ENCODE measurements around the gene PGM2.
"Not testable (repeated sequence)": the region's sequence is repeated elsewhere in the genome, so short reads cannot be mapped to it uniquely, and the experiment has no call there.

PGM2 gene

DNA sequence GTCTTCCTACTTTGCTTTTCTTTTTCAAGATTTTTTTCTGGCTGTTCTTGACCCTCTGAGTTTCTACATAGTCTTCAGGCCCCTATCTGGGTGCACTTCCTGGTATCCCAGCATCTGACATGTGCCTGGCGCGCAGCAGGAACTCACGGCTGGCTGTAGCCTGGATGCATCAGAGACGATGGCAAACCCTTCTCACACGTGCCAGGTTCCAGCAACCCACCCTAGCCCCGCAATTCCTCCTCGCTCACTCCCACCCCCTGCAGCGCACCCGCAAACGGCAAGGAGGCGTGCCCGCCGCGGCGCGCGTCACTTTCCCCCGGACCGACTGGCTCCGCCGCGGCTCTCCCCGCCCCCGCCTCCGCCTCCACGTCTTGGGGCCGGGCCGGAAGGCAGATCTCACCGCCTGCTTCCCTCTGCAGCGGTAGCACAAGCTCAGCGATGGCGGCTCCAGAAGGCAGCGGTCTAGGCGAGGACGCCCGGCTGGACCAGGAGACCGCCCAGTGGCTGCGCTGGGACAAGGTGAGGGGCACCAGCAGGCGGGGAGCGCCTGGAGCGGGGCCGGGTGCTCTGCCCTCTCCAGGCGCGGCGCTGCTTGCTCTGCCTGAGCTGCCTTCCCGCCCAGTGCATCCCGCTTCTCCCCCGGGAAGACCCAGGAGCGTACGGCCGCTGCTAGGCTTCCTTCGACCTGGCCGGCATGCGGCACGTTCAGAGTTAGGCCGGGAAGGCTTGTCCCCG, at the start of gene PGM2:
Gene PGM2, plus strand, starts transcription at position 392 of the 735 bp plus-strand sequence. Its CDS starts 47 bp downstream, at position 439.
- peak; percentile 80 to 84 for DNase-seq (ENCODE audit: low read depth in 1 of 2, low spot score in 1 of 2)

DNA sequence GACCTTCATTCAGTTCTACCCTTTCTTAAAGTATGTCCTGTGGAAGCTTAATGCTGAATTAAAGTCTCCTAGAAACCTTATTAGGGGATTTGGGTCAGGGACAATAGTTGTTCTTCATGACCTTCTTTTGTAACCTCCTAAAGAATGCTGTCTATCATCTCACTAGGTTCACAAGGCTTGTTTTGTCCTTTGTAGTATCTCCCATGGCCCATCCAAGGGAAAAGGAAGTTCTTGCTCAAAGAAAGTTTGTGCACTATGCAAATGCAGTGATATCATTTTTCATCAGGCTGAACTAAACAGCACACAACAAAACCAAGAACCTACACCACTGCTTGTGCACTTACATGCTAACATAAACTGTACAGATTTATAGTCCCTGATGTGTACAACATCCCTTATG, 46.6 kb upstream of the PGM2 start:
- no peak for DNase-seq (ENCODE audit: low read depth in 1 of 2, low spot score in 1 of 2)

DNA sequence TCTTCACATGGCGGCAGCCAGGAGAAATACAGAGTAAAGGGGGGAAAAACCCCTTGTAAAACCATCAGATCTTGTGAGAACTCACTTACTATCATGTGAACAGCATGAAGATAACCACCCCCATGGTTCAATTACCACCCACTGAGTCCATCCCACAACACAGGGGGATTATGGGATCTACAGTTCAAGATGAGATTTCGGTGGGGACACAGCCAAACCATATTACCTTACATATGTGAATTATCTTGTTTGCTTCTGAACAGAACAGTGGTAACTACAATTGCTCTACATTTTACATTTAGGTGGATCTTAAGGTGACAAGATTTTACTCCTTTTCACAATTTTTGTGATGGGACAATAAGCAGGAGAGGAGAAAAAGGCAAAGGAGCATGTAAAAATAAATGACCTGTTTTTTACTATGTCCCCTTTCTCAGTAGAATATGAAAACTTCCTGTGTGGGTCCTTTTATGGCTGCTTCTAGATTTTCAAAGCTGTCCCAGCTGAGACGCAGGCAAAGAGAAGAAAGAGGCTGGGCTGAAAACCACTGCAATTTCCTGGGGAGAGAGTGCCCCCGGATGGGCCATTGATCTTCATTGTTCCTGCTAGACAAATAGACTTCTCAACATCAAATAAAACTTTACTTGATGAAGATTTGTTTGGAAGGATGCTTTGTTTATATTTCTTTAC, 45.9 kb upstream of the PGM2 start:
- DNase-seq (ENCODE audit: low read depth in 1 of 2, low spot score in 1 of 2), result no peak

DNA sequence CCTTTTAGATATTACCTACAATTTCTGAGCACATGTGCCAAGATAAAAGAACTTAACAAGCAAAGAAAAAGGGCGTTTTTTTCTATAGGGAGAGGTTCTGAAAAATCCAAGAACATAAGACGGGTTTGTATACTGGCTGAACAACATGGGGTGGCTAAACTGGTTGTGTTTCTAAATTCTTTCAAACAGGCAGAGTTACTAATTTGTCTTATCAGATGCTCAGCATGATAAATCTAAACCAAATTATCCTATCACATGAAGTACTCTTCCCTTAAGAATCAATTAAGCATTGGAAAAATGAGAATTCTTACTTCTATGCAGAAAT, 45.4 kb upstream of the PGM2 start:
- DNase-seq (ENCODE audit: low read depth in 1 of 2, low spot score in 1 of 2), result no peak

DNA sequence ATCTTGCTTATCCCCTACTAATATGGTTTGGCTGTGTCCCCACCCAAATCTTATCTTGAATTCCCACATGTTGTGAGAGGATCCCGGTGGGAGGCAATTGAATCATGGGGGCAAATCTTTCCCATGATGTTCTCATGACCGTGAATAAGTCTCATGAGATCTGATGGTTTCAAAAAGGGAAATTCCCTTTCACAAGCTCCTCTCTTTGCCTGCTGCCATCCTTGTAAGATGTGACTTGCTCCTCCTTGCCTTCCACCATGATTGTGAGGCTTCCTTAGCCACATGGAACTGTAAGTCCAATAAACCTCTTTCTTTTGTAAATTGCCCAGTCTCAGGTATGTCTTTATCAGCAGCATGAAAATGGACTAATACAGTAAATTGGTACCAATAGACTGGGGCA, 40.2 kb upstream of the PGM2 start:
- not testable (repeated sequence) for DNase-seq (ENCODE audit: low read depth in 1 of 2, low spot score in 1 of 2)

DNA sequence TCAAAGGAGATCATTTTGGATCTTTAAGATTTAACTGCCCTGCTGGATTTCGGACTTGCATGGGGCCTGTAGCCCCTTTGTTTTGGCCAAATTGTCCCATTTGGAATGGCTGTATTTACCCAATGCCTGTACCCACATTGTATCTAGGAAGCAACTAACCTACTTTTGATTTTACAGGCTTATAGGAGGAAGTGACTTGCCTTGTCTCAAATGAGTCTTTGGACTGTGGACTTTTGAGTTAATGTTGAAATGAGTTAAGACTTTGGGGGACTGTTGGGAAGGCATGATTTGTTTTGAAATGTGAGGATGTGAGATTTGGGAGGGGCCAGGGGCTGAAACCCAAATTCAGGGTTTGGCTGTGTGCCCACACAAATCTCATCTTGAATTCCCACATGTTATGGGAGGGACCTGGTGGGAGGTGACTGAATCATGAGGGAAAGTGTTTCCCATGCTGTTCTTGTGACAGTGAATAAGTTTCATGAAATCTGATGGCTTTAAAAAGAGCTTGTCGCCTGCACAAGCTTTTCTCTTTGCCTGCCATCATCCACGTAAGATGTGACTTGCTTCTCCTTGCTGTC, 38.5 kb upstream of the PGM2 start:
- not testable (repeated sequence) for DNase-seq (ENCODE audit: low read depth in 1 of 2, low spot score in 1 of 2)

DNA sequence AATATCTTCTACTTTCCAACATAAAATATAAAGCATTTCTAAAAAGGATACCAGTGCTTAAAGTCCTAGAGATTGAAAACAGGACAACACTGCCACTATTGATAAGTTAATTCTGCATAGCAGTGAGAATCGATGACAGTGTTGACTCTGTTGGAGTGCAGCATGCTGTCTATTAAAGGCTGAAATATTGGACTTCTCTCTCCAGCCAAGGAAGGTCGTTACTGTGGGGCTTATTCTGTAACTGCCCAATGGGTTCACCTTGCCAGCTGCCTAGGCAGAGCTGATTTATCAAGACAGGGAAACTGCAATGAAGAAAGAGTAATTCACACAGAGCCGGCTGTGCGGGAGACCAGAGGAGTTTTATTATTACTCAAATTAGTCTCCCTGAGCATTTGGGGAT, 37.7 kb upstream of the PGM2 start:
- no peak for DNase-seq (ENCODE audit: low read depth in 1 of 2, low spot score in 1 of 2)

DNA sequence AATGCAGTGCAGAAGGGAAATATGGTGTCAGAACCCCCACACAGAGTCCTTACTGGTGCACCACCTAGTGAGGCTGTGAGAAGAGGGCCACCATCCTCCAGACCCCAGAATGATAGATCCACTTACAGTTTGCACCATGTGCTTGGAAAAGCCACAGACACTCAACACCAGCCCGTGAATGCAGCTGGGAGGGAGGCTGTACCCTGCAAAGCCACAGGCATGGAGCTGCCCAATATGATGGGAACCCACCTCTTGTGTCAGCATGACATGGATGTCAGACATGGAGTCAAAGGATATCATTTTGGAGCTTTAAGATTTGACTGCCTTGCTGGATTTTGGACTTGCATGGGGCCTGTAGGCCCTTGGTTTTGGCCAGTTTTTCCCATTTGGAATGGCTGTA, 34.2 kb upstream of the PGM2 start:
- no peak for DNase-seq (ENCODE audit: low read depth in 1 of 2, low spot score in 1 of 2)

DNA sequence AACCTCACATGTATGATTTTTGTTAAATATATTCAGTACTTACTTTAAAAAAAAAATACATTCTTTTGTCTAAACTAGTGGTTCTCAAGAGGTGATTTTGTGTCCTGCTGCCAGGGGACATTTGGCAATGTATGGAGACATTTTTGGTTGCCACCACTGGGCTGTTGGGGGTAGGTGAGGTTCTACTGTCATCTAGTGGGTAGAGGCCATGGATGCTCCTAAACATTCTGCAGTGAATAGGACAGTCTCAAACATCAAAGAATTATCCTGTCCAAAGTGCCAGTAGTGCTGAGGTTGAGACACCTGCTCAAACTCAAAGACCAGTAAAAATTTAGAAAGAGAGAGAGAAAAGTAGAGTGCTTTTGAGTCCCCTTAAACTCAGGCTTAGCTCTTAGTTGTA, 32.9 kb upstream of the PGM2 start:
- DNase-seq (ENCODE audit: low read depth in 1 of 2, low spot score in 1 of 2), result no peak

DNA sequence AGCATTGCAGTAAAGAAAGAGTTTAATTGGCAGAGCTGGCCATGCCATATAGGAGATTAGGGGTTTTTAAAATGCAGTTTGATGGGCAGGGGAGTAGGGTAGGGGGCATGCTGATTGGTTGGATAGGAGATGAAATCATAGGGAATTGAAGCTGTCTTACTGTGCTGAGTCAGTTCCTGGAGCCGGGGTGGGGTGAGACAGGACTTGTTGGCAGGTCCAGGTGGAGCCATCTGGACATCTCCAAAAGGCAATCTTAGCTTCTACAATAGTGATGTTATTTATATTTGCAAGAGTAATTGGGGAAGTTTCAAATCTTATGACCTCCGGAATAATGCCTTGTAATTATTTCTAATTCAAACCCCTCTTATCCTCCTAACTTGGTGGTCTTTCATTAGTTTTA, 32.4 kb upstream of the PGM2 start:
- DNase-seq (ENCODE audit: low read depth in 1 of 2, low spot score in 1 of 2), result no peak

DNA sequence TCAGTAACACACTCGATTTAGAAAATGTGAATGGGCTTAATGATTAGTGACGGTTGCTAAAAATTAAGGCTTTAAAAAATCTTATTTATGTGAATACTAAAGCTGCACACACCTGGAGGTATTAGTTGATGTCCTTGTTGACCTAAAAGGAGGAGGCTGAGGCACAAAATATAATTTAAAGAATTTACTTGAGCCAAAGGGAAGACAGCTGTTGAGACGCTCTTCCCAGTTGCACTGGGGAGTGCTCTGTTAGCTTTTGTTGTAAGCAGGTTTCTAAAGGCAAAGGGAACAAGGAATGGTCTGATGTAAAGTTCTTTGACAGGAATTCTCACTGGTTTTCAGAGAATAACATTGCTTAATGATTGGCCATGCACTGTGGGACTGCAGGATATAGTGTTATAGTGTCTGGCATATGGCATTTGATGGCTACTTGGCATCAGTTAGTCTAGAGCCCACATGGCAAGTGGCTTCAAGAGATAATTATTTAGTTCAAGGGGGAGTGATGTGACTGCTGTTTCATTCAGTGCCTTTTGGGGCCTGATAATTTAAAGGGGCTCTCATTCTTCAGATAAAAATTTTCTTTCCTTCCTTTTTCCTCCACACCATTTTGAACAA, 30.8 kb upstream of the PGM2 start:
- DNase-seq (ENCODE audit: low read depth in 1 of 2, low spot score in 1 of 2), result no peak

DNA sequence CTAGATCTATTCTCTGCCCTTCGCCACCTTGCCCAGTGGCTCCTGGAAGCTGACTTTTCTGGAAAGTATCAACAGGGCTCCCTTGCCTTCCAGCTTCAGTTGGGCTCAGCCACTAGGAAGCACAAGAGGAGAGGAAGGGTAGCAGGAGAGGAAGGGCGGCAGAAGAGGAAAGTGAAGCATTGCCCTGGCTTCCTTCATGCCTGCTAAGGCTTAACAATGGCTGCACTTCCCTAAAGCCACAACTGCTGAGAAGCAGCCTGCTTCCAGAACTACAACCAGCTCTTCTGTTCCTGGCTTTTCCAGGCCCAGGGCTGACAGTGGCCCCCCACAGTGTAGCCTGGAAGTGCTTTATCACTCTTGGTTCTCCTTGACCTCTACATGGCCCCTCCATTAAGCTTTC, 29.1 kb upstream of the PGM2 start:
- DNase-seq (ENCODE audit: low read depth in 1 of 2, low spot score in 1 of 2), result no peak

DNA sequence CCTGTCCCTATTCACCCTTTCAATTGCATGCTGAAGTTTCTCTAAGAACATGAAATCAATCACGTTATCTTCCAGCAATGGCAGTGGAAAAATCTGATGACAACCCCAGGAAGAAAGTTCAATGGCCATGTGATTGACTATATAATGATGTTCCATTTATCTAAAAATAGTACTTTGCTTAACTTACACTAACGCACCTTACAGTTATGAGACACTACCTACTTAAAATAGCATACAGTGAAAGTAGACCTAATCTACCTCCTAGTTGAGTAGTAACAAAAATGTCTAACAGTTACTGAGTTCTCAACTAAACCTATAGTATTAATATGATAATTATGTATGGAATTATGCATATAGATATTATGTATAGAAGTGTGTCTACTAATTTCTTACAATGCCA, 28.6 kb upstream of the PGM2 start:
- no peak for DNase-seq (ENCODE audit: low read depth in 1 of 2, low spot score in 1 of 2)

DNA sequence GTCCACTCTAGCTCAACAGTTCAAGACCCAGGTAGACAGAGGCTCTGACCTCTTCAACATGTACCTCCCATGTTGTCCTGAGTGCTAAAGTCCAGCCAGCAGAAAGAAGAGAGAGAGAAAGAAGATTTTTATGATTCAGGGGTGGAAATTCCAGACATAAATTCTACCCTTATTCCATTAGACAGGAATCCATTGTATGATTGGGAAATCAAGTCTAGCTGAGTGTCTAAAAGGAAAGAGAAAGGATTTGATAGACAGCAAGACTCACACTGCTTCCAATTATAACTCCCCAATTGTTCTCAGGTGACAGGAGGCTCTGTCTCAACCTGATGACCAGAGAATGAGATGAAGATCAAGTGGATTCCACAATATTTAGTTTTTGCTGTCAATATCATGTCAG, 27.9 kb upstream of the PGM2 start:
- no peak for DNase-seq (ENCODE audit: low read depth in 1 of 2, low spot score in 1 of 2)

DNA sequence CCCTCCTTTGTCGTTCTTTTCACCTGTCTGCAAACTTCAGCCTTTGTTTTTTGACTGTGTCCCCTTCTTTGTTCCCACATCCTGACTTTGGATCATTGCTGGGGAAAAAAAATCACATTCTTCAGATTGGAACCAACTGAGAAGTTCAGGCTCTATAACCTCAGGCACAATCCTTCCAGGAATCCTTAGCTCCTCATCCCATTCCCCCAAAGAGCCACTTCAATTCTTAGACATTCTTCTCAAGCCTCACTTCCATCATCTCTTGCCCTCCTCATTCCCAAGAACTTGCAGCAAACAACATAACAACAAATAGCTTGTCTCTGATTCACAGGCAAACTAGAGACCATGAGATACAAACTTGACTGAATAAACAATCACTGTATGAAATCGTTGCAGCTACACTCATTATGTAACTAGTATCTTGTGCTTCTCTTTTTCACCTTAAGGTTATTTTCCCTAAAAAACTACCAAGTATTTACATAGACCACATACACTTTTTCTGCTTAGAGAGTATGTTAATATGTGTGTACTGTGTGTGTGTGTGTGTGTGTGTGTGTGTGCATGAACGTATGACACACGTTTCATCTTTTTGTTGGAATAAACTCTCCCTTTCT, 26.4 kb upstream of the PGM2 start:
- no peak for DNase-seq (ENCODE audit: low read depth in 1 of 2, low spot score in 1 of 2)

DNA sequence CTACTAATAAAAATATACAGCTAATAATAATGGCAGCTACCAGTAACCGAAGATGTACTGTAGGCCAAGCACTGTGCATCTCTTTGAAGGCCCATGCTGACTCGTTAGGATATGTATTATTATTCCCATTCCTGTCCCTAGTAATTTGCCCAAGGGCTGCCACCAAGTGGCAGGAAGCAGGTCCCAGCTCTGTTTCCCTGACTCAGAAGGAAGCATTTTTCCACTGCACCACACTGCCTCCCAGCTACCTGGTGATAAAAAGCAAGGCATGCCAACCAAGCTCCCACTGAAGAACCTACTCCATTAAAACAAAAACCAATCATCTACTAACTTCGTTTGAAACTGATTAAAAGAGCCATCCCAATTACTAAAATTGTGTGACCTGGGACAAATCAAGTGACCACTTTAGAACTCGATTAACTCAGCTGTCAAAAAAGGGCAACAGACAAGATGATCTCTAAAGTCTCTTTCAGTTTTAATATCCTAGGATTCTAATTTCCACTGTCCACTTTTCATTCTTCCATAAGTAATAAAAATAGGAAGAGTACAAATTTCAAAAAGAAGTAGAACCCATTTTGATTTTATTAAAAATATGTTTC, 24.3 kb upstream of the PGM2 start:
- DNase-seq (ENCODE audit: low read depth in 1 of 2, low spot score in 1 of 2), result no peak

DNA sequence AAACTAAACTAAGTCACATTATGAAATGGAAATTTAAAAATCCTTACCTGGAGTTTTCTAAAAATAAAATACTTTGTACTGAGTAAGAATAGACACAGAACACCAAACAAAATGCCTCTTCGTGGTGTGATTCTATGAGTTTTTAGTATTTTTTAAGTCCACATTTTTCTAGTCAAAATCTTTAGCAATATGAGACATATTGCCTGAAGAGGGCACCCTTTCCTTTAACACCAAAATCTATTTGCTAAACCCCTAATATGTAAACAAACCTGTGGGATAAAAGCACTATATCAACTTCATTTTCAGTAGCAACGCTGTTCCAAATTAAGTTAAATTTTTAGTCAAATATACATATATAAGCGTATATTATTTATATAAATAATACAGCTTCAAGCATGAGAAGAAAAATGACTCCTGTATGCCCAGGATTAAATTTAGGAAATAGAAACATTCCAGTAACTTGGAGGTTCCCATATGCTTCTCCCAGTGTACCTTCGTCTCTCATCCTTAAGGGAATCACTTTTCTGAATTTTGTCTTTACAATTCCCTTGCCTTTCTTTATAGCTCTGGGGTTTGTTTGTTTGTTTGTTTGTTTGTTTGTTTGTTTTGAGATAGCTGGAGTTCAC, 23.0 kb upstream of the PGM2 start:
- DNase-seq (ENCODE audit: low read depth in 1 of 2, low spot score in 1 of 2), result no peak

DNA sequence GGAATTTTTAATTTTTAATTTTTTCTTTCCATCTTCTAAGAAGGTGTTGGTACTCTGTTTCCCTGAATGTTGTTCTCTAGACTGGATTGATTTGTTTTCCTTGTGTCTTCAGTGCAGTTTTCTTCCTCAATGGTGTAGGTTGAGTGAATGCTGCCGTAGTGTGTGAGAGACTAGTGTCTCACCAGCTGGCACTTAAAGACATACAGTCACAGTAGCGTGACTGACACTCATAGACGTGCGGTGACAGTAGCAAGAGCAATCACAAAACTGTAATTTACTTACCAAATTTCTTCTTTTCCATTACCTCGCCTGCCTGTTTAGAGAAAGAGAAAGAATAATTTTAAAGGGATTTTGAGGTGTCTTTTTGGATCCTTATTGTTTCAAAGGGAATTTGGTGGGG, 21.4 kb upstream of the PGM2 start:
- no peak for DNase-seq (ENCODE audit: low read depth in 1 of 2, low spot score in 1 of 2)

DNA sequence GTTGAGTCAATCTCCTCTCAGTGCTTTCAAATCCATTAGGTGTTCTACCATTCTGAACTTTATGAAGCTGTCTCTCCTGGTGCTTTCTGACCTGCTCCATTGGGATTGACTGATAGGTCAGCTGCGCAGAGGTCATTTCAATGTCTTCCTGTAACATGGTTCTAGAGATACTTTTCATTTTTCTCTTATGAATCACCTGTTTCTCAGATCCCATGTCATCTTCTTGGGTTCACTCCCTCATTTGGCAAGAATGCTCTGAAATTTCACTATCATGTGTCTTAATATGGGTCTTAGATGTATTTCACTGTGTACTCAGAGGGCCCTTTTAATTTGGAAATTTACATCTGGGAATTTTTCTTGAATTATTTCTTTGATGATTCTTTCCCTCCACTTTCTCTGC, 13.8 kb upstream of the PGM2 start:
- no peak for DNase-seq (ENCODE audit: low read depth in 1 of 2, low spot score in 1 of 2)

DNA sequence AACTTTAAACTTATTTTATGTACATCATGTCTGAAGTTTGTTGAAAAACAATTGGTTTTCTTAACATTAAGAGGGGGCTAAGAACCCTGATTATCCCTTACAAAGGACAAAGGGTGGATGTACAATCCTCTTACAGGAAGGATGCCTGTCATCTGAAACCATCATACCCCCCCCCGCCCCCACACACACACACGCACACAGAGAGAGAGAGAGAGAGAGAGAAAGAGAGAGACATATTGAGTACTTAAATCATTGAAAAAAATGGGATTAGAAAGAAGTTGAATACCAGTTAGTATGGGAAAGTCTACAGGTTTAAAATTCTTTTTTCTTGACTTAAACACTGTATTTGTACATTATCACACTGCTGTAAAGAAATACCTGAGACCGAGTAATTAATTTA, 10.9 kb upstream of the PGM2 start:
- DNase-seq (ENCODE audit: low read depth in 1 of 2, low spot score in 1 of 2), result no peak

DNA sequence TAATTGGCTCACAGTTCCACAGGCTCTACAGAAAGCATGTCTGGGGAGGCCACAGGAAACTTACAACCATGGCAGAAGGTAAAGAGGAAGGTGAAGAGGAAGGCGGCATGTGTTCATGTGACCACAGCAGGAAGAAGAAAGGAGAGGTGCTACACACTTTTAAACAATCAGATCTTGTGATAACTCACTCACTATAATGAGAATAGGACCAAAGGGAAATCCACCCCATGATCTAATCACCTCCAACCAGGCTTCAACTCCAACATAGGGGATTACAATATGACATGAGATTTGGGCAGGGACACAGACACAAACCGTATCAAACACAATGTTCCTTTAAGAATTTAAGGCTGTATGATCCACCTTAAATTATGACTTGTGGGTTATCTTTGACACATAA, 10.5 kb upstream of the PGM2 start:
- no peak for DNase-seq (ENCODE audit: low read depth in 1 of 2, low spot score in 1 of 2)

All from activated CD4-positive, alpha-beta T cell treated with anti-CD3 and anti-CD28 coated beads, Interleukin-2, amount 50 U/mL, for 24 hours (primary cell).